NB4 (cell line): ENCODE measurements around the gene CCDC18.
"Not testable (repeated sequence)": the region's sequence is repeated elsewhere in the genome, so short reads cannot be mapped to it uniquely, and the experiment has no call there.

Experiments used
- DNase-seq: peaks from one replicate; pipeline ENCODE4 v3.0.0; 2010; ENCODE audit warnings: low read depth
- H3K4me3 ChIP-seq: one replicate; pipeline ENCODE4 v1.5.1; 2011; ENCODE audit warnings: mild to moderate bottlenecking, low read depth, low read length, moderate library complexity
- CTCF ChIP-seq: IDR thresholded peaks from one replicate; pipeline ENCODE4 v1.5.1; 2012; ENCODE audit warnings: low read depth, low read length
- MAX ChIP-seq: IDR thresholded peaks from 2 replicates; pipeline ENCODE4 v1.6.1; 2011; ENCODE audit warnings: low read depth, low read length
- MYC ChIP-seq: IDR thresholded peaks from 2 replicates; pipeline ENCODE4 v1.6.1; 2011; ENCODE audit warnings: low read depth, low read length
- POLR2A ChIP-seq: IDR thresholded peaks from 2 replicates; pipeline ENCODE4 v1.6.1; 2011; ENCODE audit warnings: mild to moderate bottlenecking; ENCODE audit not compliant: insufficient read length; ENCODE audit errors: extremely low read depth

CCDC18 gene

GRCh38 chr1:93262645-93263044 lies 82.1 kb downstream of the CCDC18 start:
- DNase-seq: peak; percentile 10
- TF ChIP-seq POLR2A: no peak
- no peak for TF ChIP-seq CTCF
- no peak for TF ChIP-seq MYC
- TF ChIP-seq MAX: no peak
- no peak overlapping the region for H3K4me3 ChIP-seq

GRCh38 chr1:93268888-93269287 lies 88.4 kb downstream of the CCDC18 start:
- H3K4me3 ChIP-seq, DNase-seq: not testable (repeated sequence)

- not testable (repeated sequence) for DNase-seq, H3K4me3 ChIP-seq
Observed at GRCh38 chr1:93275262-93275633, 94.7 kb downstream of the CCDC18 start.

GRCh38 chr1:93275634-93276295 lies 95.2 kb downstream of the CCDC18 start:
- no peak for TF ChIP-seq CTCF
- TF ChIP-seq POLR2A: no peak
- no peak for TF ChIP-seq MAX
- TF ChIP-seq MYC: no peak
- H3K4me3 ChIP-seq: no peak overlapping the region
- no peak for DNase-seq

GRCh38 chr1:93277530-93277929 lies 97.0 kb downstream of the CCDC18 start:
- DNase-seq, H3K4me3 ChIP-seq: not testable (repeated sequence)

GRCh38 chr1:93283496-93283895 lies 103.0 kb downstream of the CCDC18 start:
- no peak for DNase-seq
- TF ChIP-seq MAX (no peak), CTCF (no peak), MYC (no peak), POLR2A (no peak)
- H3K4me3 ChIP-seq: no peak overlapping the region

GRCh38 chr1:93288558-93288957 lies 108.0 kb downstream of the CCDC18 start:
- no peak overlapping the region for H3K4me3 ChIP-seq
- no peak for TF ChIP-seq MAX
- TF ChIP-seq CTCF: no peak
- no peak for TF ChIP-seq MYC
- no peak for TF ChIP-seq POLR2A
- no peak for DNase-seq
